AG08396 (cell line): Measurements from ENCODE around the gene OR5K2.

Source experiments
- DNase-seq: peaks from one replicate; pipeline ENCODE4 v3.0.0; 2012; ENCODE audit warnings: low spot score, mixed read lengths

The OR5K2 gene

DNA sequence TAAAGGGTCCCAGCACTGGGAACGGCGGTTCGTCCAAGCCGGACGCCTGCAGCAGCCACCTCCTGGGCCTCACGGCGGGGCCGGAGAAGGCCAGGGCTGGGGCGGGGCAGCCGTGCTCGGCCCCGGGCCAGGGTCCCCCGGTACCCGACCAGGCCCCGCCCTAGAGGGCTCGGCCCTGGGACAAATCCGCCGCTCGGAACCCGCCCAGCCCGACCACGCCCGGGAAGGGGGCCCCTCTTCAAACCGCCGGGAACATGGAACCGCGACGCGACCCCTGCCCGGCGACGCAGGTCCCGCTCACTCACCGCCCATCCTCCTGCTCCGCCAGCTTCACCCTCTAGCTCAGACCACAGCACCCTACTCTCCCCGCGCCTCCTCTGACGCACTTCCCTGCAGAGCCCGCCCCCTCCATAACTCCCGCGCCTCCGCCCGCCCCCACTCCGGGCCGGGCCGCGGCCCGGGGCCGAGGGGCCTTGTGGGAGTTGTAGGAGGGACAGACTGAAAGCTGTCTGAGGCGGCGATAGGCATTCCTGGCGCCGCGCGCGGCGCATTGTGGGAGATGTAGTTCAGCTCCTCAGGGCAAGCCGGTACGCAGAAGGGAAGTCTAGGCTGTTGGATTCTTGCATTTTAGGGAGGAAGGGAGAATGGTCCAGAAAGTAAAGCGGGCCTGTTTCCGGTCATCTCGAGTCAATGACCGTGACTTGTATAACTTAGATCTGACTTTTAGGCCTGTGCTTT is 25.2 kb downstream of the OR5K2 start, which contains the start of gene CLDND1:
TSS of gene CLDND1 (minus strand) at position 359 of the 738 bp plus-strand sequence. CDS start 1,478 bp downstream, outside the sequence.
- DNase-seq = peak; percentile 97

DNA sequence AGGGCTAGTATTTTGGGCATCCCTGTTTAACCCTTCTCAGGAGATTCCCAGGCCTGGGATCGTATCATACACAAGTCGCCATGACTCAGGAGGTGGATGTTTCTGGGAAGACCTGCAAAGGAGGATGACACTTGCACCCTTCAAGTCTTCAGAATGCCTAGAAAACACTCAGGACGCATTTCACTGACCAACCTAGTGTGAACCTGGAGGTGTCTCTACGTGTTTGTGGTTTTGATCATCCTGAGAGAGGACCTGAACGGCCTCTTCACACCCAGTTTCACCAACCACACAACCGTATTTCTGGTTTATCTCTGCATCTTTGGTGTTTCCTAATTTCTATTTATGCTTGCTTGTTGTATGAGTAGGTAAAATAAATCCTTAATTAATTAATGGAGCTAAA is 28.0 kb downstream of the OR5K2 start:
- DNase-seq = no peak

DNA sequence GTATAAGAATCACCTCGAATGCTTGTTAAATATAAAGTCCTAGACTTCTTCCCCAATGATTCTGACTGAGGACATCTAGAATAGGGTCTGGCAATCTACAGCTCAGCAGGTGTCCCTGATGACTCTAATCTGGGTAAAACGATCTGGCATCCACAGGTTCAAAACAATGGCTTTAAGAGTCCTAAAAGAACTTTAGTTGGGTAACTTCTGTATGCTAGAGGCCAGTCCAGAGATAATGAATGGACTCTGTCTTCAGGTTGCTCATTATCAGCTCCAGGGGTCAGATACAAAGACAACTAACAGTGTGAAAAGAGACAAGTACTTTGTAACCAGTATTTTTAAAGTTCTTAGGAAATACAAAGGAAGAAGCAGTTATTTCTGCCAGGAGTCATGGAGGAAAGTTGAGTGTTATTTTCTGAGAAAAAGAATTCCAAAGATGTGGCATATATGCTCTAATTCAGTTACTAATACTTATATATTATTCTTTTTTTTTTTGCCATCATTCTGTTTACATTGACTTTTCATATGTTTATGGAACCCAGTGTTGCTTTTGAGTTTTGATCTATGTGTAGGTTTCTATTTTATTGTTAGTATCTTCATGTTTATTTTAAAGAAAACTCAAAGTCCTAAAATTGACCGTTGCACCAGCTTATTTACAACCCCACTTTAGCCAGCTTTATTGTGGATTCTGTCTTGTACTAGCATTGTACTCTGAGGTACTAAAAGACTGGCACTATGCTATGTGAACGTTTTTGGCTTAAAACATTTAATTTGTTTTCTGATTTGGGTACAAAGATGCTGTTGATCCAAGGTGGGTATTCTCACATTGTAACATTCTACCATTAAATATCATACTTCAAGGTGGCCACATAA is 31.2 kb downstream of the OR5K2 start:
- DNase-seq = no peak

DNA sequence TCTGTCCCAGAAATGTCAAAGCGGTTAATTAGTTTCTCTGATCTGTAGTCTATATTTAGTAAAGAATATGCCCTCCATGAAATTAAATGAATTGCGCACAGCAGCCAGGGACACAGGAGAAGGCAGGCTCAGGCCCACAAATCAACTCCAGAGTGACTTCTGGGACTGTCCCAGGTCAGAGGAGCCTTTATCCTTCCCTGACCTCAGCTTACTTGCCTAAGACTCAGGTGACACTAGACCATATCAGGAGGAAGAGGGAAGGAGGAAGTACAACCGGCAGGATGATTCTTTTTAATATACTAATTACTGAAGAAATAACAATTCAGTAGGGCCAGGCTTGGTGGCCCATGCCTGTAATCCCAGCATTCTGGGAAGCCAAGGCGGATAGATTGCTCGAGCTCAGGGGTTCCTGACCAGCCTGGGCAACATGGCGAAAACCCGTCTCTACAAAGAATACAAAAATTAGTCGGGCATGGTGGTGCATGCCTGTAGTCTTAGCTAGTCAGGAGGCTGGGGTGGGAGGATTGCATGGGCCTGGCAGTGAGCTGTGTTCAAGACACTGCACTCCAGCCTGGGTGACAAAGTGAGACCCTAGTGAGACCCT is 32.5 kb downstream of the OR5K2 start:
- DNase-seq = no peak

DNA sequence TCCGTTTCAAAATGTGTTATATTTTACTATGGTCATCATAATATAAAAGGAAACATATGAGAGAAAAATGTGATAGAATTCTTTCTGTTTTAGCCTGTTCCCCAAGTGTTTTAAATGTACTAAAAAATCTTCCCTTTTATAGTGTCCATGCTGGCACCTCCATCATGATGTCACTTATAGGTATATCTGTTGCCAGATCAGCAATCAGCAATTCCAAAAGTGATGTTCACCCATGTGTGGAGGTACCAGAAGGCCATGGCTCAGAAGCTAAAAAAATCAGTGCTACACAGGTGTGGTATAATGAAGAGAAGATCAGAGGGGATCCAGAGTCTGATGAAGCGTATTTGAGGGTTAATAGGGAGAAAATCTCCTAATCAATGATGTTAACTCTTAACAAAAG is 33.2 kb downstream of the OR5K2 start:
- DNase-seq = no peak

DNA sequence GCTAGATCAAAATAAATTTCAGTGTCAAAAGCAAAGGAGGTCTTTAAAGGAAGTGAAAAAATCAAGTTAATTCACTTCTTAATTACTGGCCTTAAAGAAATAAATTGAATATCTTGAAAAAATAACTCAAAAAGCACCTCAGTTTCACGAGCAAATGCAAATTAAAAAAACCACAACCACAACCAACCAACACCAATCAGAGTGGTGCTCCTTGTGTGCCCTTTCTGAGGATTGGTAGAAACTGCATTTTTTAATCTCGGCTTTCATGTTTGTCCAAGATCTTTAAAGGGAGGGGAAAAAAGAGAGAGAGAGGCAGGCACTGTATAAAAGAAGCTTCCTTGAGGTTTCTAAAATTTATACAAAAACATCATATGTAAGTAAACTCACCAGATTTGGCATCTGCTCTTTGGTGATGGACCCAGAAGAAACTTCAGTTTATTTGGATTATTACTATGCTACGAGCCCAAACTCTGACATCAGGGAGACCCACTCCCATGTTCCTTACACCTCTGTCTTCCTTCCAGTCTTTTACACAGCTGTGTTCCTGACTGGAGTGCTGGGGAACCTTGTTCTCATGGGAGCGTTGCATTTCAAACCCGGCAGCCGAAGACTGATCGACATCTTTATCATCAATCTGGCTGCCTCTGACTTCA is 34.3 kb downstream of the OR5K2 start, which contains the start of gene GPR15:
TSS of gene GPR15 (plus strand) at position 357 of the 653 bp plus-strand sequence. CDS start at position 413, 56 bp downstream.
- DNase-seq = no peak

DNA sequence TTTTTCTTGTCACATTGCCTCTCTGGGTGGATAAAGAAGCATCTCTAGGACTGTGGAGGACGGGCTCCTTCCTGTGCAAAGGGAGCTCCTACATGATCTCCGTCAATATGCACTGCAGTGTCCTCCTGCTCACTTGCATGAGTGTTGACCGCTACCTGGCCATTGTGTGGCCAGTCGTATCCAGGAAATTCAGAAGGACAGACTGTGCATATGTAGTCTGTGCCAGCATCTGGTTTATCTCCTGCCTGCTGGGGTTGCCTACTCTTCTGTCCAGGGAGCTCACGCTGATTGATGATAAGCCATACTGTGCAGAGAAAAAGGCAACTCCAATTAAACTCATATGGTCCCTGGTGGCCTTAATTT is 34.8 kb downstream of the OR5K2 start:
- DNase-seq = no peak

DNA sequence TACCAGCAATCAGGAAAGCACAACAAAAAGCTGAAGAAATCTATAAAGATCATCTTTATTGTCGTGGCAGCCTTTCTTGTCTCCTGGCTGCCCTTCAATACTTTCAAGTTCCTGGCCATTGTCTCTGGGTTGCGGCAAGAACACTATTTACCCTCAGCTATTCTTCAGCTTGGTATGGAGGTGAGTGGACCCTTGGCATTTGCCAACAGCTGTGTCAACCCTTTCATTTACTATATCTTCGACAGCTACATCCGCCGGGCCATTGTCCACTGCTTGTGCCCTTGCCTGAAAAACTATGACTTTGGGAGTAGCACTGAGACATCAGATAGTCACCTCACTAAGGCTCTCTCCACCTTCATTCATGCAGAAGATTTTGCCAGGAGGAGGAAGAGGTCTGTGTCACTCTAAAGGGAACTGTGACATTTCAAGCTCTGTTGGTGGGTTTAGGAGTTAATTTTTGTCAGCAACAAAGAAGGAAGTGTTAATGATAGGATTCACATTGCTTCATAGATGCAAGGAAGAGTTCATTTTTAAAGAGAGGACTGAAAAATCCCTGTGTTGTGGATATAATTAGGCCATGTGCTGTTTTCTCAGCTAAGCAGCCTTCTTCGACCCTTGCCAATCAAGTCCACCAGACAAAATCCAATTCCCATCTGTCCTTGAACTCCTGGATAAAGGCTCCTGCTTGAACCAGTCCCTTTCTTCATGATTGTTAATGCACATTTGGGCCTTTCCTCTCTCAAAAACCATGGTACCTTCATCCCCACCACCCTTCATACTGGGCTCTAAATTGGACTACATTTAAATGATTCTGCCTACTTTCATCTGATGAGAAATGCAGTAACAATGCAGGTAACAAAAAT is 35.5 kb downstream of the OR5K2 start:
- no peak for DNase-seq

DNA sequence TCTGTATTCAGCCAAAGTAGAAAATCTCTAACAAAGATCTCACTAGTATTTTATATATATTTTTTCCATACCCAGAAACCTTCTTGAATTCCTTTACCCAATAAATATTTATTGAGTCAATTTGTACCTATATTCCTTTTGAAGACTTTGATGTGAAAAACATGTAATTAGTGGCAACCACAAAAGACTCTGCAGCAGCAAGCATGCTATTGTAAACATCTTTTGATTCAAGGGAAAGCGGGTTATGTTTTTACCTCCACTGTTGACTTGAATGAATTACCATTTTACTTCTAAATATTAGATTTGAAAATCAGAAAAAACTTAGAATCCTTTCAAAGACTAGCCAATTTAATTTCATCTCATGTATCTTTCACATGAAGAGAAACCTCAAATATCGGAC is 36.7 kb downstream of the OR5K2 start:
- no peak for DNase-seq

DNA sequence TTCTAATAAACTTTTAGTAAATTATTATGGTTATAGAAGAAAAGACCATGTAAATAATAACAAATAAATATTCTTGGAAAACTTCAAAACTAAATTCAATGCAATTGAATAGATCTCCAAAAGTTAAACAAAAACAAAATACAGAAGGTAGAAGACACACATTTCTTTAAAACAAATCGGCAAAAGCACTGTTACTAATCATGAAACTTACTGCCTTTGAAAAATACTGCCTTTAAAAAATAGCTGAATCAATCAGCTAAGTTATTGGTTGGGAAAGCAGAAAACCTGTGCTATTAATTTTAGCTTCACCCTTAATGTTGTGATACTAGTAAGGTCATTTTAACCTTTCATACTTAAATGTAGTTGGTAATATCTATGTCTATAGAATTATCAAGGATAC is 37.3 kb downstream of the OR5K2 start:
- no peak for DNase-seq

DNA sequence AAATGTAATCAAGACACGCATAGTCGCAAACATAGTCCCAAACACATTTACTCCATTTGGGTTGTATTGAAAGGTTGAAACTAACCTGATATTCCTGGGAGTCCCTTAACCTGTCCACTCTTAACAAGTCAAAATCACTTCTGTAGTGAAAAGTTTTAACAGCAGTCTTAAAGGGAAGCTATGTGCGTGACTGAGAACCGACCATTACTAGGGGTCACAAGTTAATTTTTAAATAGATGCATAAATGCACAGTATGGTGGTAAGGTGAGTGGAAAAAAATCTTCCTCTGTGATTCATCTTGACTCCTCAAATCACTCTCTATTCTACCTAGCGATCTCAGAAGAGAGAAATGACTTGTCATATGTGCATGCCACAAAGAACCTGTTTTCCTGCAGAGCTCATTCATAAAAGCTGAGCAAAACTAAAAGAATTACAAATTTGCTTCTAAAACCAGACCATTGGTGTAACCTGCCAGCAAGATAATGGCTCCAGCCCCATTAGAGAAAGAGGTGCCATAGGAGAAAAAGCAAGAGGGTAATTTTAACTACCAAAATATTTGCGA is 39.1 kb downstream of the OR5K2 start:
- DNase-seq = no peak

DNA sequence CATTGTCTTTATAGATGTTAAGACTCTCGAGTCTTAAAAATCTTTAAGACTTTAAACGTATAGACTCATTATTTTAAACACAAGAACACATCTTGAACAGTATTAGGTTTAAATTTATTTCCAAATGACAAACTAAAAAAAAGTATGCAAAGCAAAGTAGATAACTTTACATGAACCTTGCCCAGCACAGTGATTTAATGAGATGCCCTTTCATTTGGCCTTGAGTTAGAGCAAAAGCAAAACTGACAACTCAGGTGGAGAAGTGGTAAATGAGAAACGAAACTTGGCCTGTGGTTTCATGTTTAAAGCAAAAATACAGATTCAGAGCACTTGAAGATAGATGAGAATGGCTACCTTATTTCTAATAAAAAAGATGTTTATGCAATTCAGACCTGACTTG is 42.9 kb downstream of the OR5K2 start:
- no peak for DNase-seq

DNA sequence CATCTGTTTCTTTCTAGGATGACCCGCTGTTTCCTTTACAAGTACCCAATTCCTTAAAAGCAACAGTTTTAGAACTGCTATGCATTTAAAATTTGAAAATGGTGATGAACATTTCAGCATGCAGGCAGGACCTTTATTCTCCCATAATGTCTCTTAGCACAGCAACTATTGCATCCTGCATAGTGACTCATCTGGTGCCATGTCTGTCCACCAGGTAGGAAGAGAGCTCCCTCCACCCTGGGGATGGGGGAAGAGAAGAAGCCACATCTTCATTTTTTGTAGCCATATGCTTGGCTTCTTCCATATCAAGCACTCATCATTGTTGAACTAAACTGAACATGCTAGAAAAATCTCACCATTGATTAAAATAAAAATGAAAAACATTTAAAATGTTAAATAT is 44.2 kb downstream of the OR5K2 start:
- DNase-seq = no peak

DNA sequence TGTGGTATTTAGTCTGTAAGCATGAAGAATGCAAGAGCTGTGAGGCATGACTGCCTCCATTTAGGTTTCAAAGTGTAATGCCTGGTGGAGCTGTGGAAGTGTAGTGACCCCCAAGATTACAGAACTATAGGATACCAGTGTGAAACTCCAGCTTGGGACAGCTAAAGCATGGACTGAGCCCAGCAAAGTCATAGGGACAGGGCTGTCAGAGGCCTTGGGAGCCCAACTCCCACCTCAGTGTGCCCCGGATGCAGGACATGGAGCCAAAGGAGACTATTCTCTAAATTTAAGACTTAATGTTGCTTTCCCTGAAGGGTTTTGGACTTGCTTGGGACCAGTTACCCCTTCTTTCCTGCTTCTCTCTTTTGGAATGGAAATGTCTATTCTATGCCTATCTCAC is 45.1 kb downstream of the OR5K2 start:
- DNase-seq = no peak

DNA sequence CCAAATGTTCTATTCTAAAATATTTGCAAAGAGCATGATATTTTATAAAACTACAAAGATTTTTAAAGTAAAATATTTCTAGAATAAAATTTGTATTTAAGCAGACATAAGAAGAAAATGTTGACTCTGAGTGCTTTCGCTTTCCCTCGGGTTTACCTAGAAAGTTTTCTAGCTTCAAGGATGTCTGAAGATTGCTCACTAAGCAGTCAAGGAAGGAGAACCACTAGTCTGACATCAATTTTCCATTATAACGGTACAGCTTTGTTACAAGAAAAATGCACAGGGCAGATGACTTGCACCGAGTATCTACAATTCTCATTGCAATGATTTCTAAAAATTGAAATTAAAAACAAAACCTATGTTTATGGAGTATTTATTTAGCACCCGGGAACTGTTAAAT is 48.5 kb downstream of the OR5K2 start:
- no peak for DNase-seq
